SW480 (cell line): ENCODE results near the gene ZNF536.

Source experiments
- DNase-seq: peaks from one replicate; pipeline ENCODE4 v3.0.0-alpha.2; 2016; ENCODE audit warnings: low spot score

The ZNF536 gene

GRCh38 chr19:30371960-30372824 is at the start of gene ZNF536:
Gene ZNF536, plus strand, starts transcription at chr19:30372384. Its CDS starts 71,179 bp downstream, at chr19:30443563.
- no peak for DNase-seq

- DNase-seq: no peak
Measured at GRCh38 chr19:30322641-30323320, 49.4 kb upstream of the ZNF536 start.

GRCh38 chr19:30323904-30324303 is 48.3 kb upstream of the ZNF536 start:
- no peak for DNase-seq

GRCh38 chr19:30324982-30325381 is 47.2 kb upstream of the ZNF536 start:
- DNase-seq: no peak

- no peak for DNase-seq
Measured at GRCh38 chr19:30325676-30326392, 46.4 kb upstream of the ZNF536 start.

GRCh38 chr19:30326393-30326710 is 45.8 kb upstream of the ZNF536 start:
- DNase-seq: no peak

- DNase-seq: no peak
Measured at GRCh38 chr19:30327331-30327730, 44.9 kb upstream of the ZNF536 start.

- DNase-seq: no peak
Measured at GRCh38 chr19:30328096-30328495, 44.1 kb upstream of the ZNF536 start.

- no peak for DNase-seq
Measured at GRCh38 chr19:30330266-30330665, 41.9 kb upstream of the ZNF536 start.

GRCh38 chr19:30332445-30333234 is 39.5 kb upstream of the ZNF536 start:
- no peak for DNase-seq

GRCh38 chr19:30333291-30334065 is 38.7 kb upstream of the ZNF536 start:
- no peak for DNase-seq

- DNase-seq: no peak
Measured at GRCh38 chr19:30334841-30335240, 37.3 kb upstream of the ZNF536 start.

- DNase-seq: no peak
Measured at GRCh38 chr19:30335306-30335886, 36.8 kb upstream of the ZNF536 start.

- no peak for DNase-seq
Measured at GRCh38 chr19:30336290-30336689, 35.9 kb upstream of the ZNF536 start.

- DNase-seq: no peak
Measured at GRCh38 chr19:30338041-30338456, 34.1 kb upstream of the ZNF536 start.

GRCh38 chr19:30338878-30339623 is 33.1 kb upstream of the ZNF536 start:
- no peak for DNase-seq

- DNase-seq: no peak
Measured at GRCh38 chr19:30339624-30340525, 32.3 kb upstream of the ZNF536 start.

- no peak for DNase-seq
Measured at GRCh38 chr19:30340771-30341561, 31.2 kb upstream of the ZNF536 start.
